Bone marrow (tissue), 2 donors: ENCODE data around the gene OR10K2.
"Not testable (repeated sequence)": the region's sequence is repeated elsewhere in the genome, so short reads cannot be mapped to it uniquely, and the experiment has no call there.

Experiments used
- DNase-seq, 2 donors: peaks; one replicate each; lab custom pipeline; 2025; lab: John Stamatoyannopoulos, UW

Gene OR10K2

DNA sequence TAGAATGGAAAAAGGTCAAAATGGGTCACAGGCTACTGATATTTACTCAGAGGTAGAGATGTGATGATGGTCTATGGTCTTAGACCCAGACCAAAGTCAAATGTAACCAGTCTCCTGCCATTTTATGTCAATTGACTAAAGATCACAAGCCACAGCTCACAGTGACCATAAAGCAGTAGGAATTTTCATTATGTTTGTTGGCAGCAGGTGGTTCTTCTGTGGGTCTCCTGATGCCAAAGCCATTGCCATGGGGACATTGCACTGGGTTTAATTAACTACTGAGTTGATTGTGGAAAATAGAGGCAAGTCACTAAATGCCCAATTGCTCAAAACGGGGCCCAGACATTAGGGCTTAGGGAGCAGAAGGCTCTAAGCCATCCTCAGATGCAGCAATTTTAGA is at the start of gene OR10K2:
Gene OR10K2 (minus strand): TSS at position 101 of the 400 bp plus-strand sequence. CDS start 5,371 bp downstream, outside the sequence.
- DNase-seq: no peak

DNA sequence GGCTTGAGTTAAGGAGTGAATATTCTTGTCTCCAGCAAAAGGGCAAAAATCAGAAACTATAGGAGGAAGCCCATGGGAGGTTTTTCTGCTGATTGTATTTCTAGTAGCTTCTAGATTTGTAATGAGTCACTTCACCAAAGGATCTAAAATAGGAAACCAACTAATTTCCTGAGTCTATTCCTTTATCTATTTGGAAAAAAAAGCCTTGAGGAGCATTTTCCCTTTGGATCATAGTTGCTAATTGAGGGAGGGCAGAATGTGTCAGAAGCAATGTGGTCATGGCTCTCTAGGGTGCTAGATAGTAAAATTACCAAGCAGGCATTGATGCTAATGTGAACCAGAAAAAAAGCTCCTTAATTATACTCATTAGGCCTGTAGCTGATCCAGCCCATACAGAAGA is 45.9 kb upstream of the OR10K2 start, which contains the start of gene OR10R2:
Gene OR10R2 (plus strand): TSS at position 301 of the 400 bp plus-strand sequence. CDS start 106 bp downstream, outside the sequence.
- no peak for DNase-seq

DNA sequence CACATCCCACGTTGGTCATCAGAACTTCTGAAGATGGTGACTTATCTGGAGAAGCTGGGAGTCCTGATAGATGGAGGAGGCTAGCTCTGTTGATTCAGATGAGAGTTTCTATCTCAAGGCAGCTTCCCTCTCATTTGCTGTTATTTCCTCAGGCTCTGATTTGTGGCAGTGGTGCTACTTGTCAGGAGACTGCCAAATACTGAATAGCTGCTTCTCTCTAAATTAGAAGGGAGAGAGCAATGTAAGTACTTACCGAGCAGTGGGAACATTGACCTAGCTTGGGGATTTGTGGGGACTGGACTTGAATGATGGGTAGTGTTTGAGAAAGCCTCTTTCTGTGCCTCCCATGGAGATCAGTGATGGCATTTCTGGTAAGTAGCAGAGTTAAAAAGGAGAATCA is 35.5 kb upstream of the OR10K2 start, which contains the start of gene OR10K1:
Gene OR10K1 (plus strand): TSS at position 301 of the 400 bp plus-strand sequence. CDS start 3,728 bp downstream, outside the sequence.
- no peak for DNase-seq

GRCh38 chr1:158458263-158458662 is 32.2 kb upstream of the OR10K2 start:
- no peak for DNase-seq

GRCh38 chr1:158457246-158457645 is 31.2 kb upstream of the OR10K2 start:
- DNase-seq: no peak

GRCh38 chr1:158454537-158454936 is 28.5 kb upstream of the OR10K2 start:
- DNase-seq: no peak

- no peak for DNase-seq
Observed at GRCh38 chr1:158445376-158445775, 19.3 kb upstream of the OR10K2 start.

DNA sequence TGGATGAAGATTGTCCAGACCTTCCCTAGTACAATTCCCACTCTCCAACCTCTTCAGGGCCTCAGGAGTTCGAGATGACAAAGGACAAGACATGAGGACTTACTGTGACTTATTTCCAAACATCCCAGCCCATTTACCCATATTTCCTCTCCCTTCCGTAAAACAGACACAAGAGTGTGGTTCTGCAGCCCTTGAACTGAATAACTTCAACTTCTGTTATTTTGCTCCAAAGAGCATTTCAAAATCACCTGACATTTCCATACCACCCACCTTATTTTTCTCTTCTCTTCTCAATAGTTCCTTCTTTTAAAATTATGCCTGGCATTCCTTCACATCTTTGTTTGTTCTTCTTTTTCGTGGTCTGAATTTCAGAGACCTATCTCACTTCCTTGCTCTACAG is 8.7 kb upstream of the OR10K2 start:
- DNase-seq: no peak

GRCh38 chr1:158430163-158430562 is 4.1 kb upstream of the OR10K2 start:
- not testable (repeated sequence) for DNase-seq

DNA sequence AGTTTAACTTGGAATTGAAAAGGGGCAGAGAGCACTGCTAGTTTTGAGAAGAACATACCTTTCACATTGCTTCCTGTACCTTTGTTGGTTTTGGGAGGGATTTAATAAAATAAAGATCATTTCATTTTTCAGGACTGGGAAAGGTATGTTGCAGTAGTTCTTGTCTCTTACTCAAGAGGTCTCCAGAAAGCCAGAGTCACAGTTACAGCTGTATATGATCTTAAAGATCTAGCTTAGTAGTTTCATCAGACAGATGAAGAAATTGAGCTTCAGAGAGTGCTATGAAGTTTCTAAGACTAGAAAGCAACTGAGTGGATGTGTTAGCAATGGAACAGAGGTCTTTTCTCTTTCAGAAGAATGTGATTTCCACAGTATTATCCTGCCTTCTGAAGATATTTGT is 1.0 kb downstream of the OR10K2 start:
- no peak for DNase-seq

- DNase-seq: no peak
Observed at GRCh38 chr1:158422212-158422611, 3.8 kb downstream of the OR10K2 start.

DNA sequence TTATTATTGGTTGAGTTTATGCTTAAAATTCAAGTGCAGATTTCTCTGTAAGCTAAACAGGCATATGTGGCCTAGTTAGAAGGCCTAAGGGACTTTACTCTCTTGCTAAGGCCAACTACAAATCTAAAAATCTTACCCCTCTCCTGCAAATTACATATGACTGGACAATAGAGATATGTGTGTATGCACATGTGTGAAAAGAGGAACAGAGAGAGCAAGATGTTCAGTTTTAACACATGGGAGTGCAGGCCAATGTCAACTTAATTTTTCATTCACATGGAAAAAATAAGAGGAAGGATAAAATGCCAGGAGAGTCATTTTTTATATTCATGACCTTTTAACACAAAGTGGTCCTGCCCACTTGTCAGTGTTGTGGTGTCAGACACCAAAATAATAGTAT is 8.5 kb downstream of the OR10K2 start:
- DNase-seq: no peak

GRCh38 chr1:158414651-158415345 is 11.2 kb downstream of the OR10K2 start:
- DNase-seq: no peak

DNA sequence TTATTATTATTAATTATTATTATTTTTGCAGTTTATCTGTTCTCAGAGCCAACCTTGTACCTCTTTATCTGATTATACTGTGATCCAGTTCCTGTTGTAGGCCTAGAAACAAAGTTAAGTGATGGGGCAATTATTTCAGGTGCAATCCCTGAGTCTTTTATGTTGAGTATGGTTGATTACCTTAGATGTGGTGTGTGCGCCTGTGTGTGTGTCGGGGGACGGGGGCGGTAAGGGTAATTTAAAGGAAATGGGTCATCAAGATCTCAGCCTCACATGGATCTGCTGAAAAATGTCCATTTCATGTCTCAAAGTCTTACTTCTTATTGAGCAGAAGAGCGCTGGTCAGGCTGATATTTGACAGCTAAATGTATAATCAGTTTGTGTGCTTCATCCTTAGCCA is 18.9 kb downstream of the OR10K2 start:
- DNase-seq: no peak

DNA sequence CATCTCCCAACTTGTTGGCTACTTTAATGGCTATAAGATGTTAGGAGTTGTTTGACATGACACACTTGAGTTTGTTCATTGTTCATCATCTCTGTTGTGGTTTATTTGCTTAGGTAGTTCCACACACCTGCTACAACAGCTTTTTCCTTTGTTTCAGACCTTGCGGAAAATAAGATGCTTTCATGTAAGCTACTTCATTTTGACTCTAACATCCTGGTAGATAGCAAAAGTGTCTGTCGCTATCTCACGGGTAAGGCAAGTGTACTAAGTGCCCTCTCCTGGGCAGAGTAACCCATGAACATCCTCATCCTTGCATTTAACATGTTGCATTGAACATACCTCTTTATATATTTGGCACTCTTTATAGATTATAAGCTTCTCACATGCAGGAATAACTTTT is 25.2 kb downstream of the OR10K2 start:
- DNase-seq: no peak

DNA sequence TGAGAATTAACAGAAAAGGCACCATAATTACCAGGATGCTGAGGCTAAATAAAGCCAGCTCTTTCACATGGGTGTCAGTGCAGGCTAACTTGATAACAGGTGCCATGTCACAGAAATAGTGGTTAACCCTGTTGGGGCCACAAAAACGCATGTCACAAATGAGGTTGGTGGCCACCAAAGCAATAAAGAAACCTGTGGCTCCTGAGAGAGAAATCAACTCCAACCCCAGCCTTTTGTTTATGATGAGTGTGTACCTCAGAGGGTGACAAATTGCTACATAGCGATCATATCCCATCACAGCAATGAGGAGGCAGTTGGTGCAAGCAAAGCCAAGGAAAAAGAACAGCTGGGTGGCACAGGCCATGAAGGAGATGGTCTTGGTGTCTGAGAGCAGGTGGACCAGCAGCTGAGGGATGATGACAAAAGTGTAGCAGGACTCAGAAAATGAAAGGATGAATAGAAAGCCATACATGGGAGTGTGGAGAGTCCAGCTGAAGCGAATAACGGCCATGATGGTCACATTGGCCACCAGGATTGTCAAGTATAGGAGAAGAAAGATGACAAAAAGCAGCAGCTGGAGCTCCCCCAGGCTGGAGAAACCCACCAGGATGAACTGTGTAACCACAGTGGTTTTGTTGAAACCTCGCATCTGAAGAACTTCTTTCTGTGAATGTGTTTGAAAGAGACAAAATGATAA is 27.1 kb downstream of the OR10K2 start, which contains the start of gene OR10T2:
Gene OR10T2 (minus strand): TSS at position 649 of the 697 bp plus-strand sequence. CDS start 0 bp downstream, at position 649.
- DNase-seq: no peak

DNA sequence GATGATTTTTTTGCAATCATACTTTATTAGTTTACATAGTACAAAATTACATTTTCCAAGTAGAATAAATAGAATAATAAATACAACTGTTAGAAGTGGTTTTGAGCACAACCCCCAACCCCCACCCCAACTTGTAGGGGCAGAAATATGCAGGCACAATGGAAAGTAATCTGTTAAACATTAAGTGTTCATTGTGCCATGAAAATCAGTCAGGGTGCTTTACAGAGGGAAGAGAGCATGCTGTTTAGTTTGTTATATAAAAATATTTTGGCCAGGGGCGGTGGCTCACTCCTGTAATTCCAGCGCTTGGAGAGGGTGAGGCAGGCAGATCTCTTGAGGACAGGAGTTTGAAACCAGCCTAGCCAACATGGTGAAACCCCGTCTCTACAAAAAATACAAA is 29.4 kb downstream of the OR10K2 start:
- DNase-seq: no peak

- no peak for DNase-seq
Observed at GRCh38 chr1:158393476-158393875, 32.6 kb downstream of the OR10K2 start.

DNA sequence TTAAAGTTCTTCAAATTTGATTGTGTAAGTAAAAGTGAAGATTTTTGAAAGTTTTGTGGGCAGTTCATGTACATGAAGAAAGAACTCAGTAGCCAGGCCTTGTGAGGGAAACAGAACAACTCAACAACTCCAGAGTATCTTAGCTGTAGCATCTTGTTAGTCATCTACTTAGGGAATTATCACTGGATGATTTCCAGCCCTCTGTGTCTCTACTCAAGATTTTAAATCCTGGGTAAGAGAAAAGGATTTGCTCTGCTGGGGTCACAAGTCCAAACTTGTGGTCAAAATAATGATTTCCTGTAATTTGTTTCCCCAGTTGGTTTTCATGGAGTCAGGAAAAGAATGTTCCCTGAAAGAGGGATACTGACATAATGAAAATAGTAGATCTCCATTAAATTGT is 34.9 kb downstream of the OR10K2 start:
- DNase-seq: no peak

- no peak for DNase-seq
Observed at GRCh38 chr1:158390331-158390730, 35.7 kb downstream of the OR10K2 start.

- no peak for DNase-seq
Observed at GRCh38 chr1:158374860-158375259, 51.2 kb downstream of the OR10K2 start.

DNA sequence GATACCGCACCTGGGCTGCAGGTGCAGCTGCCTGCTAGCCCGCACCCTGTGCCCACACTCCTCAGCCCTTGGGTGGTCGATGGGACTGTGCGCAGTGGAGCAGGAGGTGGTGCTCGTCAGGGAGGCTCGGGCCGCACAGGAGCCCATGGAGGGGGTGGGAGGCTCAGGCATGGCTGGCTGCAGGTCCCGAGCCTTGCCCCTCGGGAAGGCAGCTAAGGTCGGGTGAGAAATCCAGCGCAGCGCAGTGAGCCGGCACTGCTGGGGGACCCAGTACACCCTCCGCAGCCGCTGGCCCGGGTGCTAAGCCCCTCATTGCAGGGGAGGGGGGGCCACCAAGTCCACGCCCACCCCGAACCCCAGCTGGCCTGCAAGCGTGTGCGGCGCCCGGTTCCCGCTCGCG is 51.9 kb downstream of the OR10K2 start:
- not testable (repeated sequence) for DNase-seq
